HepG2 (cell line): ENCODE results near the gene DOCK4. TPM values are rescaled to one million over a fixed set of nuclear protein-coding genes. Genes with fewer than 3 reads are reported as not detected.
A peak's percentile ranks its signal among the peaks of the same experiment; 100 is the strongest.

ENCODE experiments used
- CAMTA2 ChIP-seq: sonication (generic); formaldehyde crosslinking; IDR thresholded peaks from 2 replicates; pipeline ENCODE4 v1.4.0; 2020; ENCODE audit warnings: mild to moderate bottlenecking, missing genetic modification reagents, borderline replicate concordance
- ISL2 ChIP-seq: sonication (generic); formaldehyde crosslinking; IDR thresholded peaks from 2 replicates; pipeline ENCODE4 v1.5.0; 2020; ENCODE audit warnings: missing genetic modification reagents
- ISX ChIP-seq: sonication (generic); formaldehyde crosslinking; conservative IDR thresholded peaks from 2 replicates; pipeline ENCODE4 v1.5.0; 2020; ENCODE audit warnings: missing genetic modification reagents
- KLF13 ChIP-seq: sonication (generic); formaldehyde crosslinking; IDR thresholded peaks from 2 replicates; pipeline ENCODE4 v1.4.0; 2020; ENCODE audit warnings: mild to moderate bottlenecking, missing genetic modification reagents
- SAP130 ChIP-seq: IDR thresholded peaks from 2 replicates; pipeline ENCODE4 v1.6.1; 2016; ENCODE audit warnings: low read depth
- ZBTB8A ChIP-seq: sonication (generic); formaldehyde crosslinking; IDR thresholded peaks from 2 replicates; pipeline ENCODE4 v1.4.0; 2020; ENCODE audit warnings: mild to moderate bottlenecking, low read depth, missing genetic modification reagents, borderline replicate concordance
- ZNF121 ChIP-seq: sonication (generic); formaldehyde crosslinking; IDR thresholded peaks from 2 replicates; pipeline ENCODE4 v1.5.0; 2020; ENCODE audit warnings: mild to moderate bottlenecking, missing genetic modification reagents
- ZNF160 ChIP-seq: sonication (generic); formaldehyde crosslinking; IDR thresholded peaks from 2 replicates; pipeline ENCODE4 v1.8.0; 2022; ENCODE audit warnings: mild to moderate bottlenecking, inconsistent platforms, missing genetic modification reagents
- ZNF232 ChIP-seq: sonication (generic); formaldehyde crosslinking; IDR thresholded peaks from 2 replicates; pipeline ENCODE4 v1.4.0; 2020; ENCODE audit warnings: missing genetic modification reagents, borderline replicate concordance
- ZNF292 ChIP-seq: sonication (generic); formaldehyde crosslinking; IDR thresholded peaks from 2 replicates; pipeline ENCODE4 v1.8.1; 2022; ENCODE audit warnings: mild to moderate bottlenecking, low read depth, missing genetic modification reagents, borderline replicate concordance
- ZNF337 ChIP-seq: sonication (generic); formaldehyde crosslinking; IDR thresholded peaks from 2 replicates; pipeline ENCODE4 v1.5.1; 2020; ENCODE audit warnings: missing genetic modification reagents, low read depth, mild to moderate bottlenecking, borderline replicate concordance
- ZNF354B ChIP-seq: sonication (generic); formaldehyde crosslinking; IDR thresholded peaks from 2 replicates; pipeline ENCODE4 v1.8.0; 2022; ENCODE audit warnings: mild to moderate bottlenecking, missing genetic modification reagents
- ZNF460 ChIP-seq: sonication (generic); formaldehyde crosslinking; IDR thresholded peaks from 2 replicates; pipeline ENCODE4 v1.5.1; 2020; ENCODE audit warnings: missing genetic modification reagents, mild to moderate bottlenecking, borderline replicate concordance
- ZNF878 ChIP-seq: sonication (generic); formaldehyde crosslinking; IDR thresholded peaks from 2 replicates; pipeline ENCODE4 v1.8.1; 2023; ENCODE audit warnings: mild to moderate bottlenecking, missing genetic modification reagents, moderate library complexity
- polyA plus RNA-seq, 8 experiments: library from polyadenylated mRNA; depleted of rRNA in 3 of 8; stranded (reverse) in 7 of 8; unstranded in 1 of 8; fragments of >200 nt; fragmentation: Illumina TruSeq in 4 of 8; extraction: Trizol in 4 of 8; gene quantifications; 2 replicates each; pipeline versions ENCODE4 v1.2.1 to v1.2.3, GENCODE V29; 2011 to 2016; ENCODE audit warnings: low read depth in 4 of 8, missing spikeins in 1 of 8, mixed read lengths in 1 of 8; ENCODE audit not compliant: insufficient read depth in 1 of 8
- total RNA-seq, 5 experiments: library from RNA; depleted of rRNA; stranded (reverse); fragments of >200 nt; fragmentation: Illumina TruSeq; extraction: Trizol; gene quantifications; 2 replicates each; pipeline ENCODE4 v1.2.3, GENCODE V29; 2016; ENCODE audit warnings: low read depth in 1 of 5
- TF ChIP-seq, protein P1 (sequence below): sonication (generic); formaldehyde crosslinking; IDR thresholded peaks from 2 replicates; pipeline ENCODE4 v1.8.1; 2023; ENCODE audit warnings: mild to moderate bottlenecking, moderate library complexity, missing genetic modification reagents
- TF ChIP-seq, protein P2 (sequence below): sonication (generic); formaldehyde crosslinking; conservative IDR thresholded peaks from 2 replicates; pipeline ENCODE4 v1.4.0; 2020; ENCODE audit warnings: missing genetic modification reagents
- TF ChIP-seq, protein P3 (sequence below): sonication (generic); formaldehyde crosslinking; IDR thresholded peaks from 2 replicates; pipeline ENCODE4 v1.4.0; 2020; ENCODE audit warnings: mild to moderate bottlenecking, missing genetic modification reagents
- TF ChIP-seq, protein P4 (sequence below): sonication (generic); formaldehyde crosslinking; IDR thresholded peaks from 2 replicates; pipeline ENCODE4 v1.4.0; 2020; ENCODE audit warnings: mild to moderate bottlenecking, missing genetic modification reagents
- TF ChIP-seq, protein P5 (sequence below): sonication (generic); formaldehyde crosslinking; IDR thresholded peaks from 2 replicates; pipeline ENCODE4 v1.8.1; 2022; ENCODE audit warnings: low read depth, mild to moderate bottlenecking, missing genetic modification reagents
- TF ChIP-seq, protein P6 (sequence below): sonication (generic); formaldehyde crosslinking; IDR thresholded peaks from 2 replicates; pipeline ENCODE4 v1.8.0; 2022; ENCODE audit warnings: low read depth, missing genetic modification reagents

The DOCK4 gene
- total and polyA plus RNA-seq, 2 of the 13 experiments (the other 11 are each of a cell fraction or from before 2014, with no cell fraction given), result 13.5 to 17.4 TPM

DNA sequence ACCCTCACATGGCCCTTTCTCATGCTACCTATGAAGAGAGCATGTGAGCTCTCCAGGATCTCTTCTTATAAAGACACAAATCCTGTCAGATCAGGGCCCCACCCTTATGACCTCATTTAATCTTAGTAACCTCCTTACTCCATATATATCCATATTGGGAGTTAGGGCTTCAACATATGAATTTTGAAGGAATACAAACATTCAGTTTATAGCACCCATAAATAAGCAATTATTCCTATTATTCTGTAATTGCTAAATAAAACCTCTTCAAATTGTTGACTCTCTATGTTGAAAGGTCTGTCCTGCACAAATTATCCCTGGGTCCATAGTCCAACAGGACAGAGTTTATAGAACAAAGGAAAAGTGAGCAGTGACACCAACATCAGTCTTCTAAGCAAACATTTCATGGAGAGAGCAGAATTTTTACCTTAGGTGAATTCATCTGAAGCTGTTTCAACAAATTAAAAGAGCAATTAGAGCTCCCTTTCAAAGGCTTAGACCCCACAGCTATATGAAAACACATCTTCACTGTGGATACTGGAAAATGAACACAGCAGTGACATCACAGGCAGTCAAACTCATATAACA is 12.2 kb downstream of the DOCK4 start (continued):
- no peak for TF ChIP-seq ZNF460 (CRISPR knock-in tag)
- TF ChIP-seq, protein P1, sequence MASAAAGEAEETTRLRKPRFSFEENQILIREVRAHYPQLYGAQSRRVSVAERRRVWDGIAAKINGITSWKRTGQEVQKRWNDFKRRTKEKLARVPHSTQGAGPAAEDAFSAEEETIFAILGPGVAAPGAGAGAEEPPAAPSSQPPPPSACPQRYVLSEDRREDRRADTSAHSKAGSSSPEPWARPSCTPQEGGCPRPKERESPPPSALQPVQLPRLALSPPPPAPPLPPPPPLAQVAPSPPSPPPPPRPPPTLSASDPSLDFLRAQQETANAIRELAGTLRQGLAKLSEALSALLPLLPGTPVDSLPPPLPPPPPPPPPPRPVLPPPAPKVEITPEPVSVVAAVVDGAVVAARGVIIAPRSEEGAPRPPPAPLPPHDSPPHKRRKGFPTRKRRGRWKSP, result no peak; the same call in 1 of the 2 replicates
- TF ChIP-seq ZNF160 (CRISPR knock-in tag), result no peak
- TF ChIP-seq, protein P2, sequence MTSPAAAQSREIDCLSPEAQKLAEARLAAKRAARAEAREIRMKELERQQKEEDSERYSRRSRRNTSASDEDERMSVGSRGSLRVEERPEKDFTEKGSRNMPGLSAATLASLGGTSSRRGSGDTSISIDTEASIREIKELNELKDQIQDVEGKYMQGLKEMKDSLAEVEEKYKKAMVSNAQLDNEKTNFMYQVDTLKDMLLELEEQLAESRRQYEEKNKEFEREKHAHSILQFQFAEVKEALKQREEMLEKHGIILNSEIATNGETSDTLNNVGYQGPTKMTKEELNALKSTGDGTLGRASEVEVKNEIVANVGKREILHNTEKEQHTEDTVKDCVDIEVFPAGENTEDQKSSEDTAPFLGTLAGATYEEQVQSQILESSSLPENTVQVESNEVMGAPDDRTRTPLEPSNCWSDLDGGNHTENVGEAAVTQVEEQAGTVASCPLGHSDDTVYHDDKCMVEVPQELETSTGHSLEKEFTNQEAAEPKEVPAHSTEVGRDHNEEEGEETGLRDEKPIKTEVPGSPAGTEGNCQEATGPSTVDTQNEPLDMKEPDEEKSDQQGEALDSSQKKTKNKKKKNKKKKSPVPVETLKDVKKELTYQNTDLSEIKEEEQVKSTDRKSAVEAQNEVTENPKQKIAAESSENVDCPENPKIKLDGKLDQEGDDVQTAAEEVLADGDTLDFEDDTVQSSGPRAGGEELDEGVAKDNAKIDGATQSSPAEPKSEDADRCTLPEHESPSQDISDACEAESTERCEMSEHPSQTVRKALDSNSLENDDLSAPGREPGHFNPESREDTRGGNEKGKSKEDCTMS (CRISPR knock-in tag), result no peak
- no peak for TF ChIP-seq ZNF354B (CRISPR knock-in tag)
- TF ChIP-seq, protein P3, sequence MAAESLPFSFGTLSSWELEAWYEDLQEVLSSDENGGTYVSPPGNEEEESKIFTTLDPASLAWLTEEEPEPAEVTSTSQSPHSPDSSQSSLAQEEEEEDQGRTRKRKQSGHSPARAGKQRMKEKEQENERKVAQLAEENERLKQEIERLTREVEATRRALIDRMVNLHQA, result no peak
- no peak for TF ChIP-seq ZNF232
- no peak for TF ChIP-seq ZNF878
- TF ChIP-seq, protein P4, sequence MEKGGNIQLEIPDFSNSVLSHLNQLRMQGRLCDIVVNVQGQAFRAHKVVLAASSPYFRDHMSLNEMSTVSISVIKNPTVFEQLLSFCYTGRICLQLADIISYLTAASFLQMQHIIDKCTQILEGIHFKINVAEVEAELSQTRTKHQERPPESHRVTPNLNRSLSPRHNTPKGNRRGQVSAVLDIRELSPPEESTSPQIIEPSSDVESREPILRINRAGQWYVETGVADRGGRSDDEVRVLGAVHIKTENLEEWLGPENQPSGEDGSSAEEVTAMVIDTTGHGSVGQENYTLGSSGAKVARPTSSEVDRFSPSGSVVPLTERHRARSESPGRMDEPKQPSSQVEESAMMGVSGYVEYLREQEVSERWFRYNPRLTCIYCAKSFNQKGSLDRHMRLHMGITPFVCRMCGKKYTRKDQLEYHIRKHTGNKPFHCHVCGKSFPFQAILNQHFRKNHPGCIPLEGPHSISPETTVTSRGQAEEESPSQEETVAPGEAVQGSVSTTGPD (CRISPR knock-in tag), result no peak
- TF ChIP-seq ZNF292, result no peak
- TF ChIP-seq ISX (CRISPR knock-in tag), result no peak
- no peak for TF ChIP-seq KLF13 (CRISPR knock-in tag)
- no peak for TF ChIP-seq ZBTB8A
- peak; percentile 91 for TF ChIP-seq ISL2
- no peak for TF ChIP-seq ZNF337
- TF ChIP-seq, protein P5, sequence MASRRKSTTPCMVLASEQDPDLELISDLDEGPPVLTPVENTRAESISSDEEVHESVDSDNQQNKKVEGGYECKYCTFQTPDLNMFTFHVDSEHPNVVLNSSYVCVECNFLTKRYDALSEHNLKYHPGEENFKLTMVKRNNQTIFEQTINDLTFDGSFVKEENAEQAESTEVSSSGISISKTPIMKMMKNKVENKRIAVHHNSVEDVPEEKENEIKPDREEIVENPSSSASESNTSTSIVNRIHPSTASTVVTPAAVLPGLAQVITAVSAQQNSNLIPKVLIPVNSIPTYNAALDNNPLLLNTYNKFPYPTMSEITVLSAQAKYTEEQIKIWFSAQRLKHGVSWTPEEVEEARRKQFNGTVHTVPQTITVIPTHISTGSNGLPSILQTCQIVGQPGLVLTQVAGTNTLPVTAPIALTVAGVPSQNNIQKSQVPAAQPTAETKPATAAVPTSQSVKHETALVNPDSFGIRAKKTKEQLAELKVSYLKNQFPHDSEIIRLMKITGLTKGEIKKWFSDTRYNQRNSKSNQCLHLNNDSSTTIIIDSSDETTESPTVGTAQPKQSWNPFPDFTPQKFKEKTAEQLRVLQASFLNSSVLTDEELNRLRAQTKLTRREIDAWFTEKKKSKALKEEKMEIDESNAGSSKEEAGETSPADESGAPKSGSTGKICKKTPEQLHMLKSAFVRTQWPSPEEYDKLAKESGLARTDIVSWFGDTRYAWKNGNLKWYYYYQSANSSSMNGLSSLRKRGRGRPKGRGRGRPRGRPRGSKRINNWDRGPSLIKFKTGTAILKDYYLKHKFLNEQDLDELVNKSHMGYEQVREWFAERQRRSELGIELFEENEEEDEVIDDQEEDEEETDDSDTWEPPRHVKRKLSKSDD, result no peak
- 0 out of 2 replicates have a peak, but pooled peaks have one; percentile 10 for TF ChIP-seq ZNF121 (CRISPR knock-in tag)
- TF ChIP-seq CAMTA2 (CRISPR knock-in tag), result no peak
- TF ChIP-seq SAP130 (CRISPR knock-in tag), result peak; percentile 73
- TF ChIP-seq, protein P6, sequence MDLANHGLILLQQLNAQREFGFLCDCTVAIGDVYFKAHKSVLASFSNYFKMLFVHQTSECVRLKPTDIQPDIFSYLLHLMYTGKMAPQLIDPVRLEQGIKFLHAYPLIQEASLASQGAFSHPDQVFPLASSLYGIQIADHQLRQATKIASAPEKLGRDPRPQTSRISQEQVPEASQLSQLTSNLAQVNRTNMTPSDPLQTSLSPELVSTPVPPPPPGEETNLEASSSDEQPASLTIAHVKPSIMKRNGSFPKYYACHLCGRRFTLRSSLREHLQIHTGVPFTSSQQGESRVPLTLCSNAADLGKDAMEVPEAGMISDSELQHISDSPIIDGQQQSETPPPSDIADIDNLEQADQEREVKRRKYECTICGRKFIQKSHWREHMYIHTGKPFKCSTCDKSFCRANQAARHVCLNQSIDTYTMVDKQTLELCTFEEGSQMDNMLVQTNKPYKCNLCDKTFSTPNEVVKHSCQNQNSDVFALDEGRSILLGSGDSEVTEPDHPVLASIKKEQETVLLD (CRISPR knock-in tag), result no peak
